ENCODE data around the gene KCNE3.

Gene KCNE3

GRCh38 chr11:74466916-74467885, at the start of gene KCNE3:
Gene KCNE3 (minus strand): TSS chr11:74467549. CDS start chr11:74457563, 9,986 bp downstream.
- no peak for DNase-seq (ENCODE audit: low spot score)

- no peak for DNase-seq (ENCODE audit: low spot score)
Observed at GRCh38 chr11:74507582-74507981, 40.2 kb upstream of the KCNE3 start.

- DNase-seq (ENCODE audit: low spot score): no peak
Observed at GRCh38 chr11:74506823-74507222, 39.5 kb upstream of the KCNE3 start.

- no peak for DNase-seq (ENCODE audit: low spot score)
Observed at GRCh38 chr11:74505911-74506310, 38.6 kb upstream of the KCNE3 start.

GRCh38 chr11:74504100-74504691, 36.8 kb upstream of the KCNE3 start:
- no peak for DNase-seq (ENCODE audit: low spot score)

GRCh38 chr11:74494916-74495315, 27.6 kb upstream of the KCNE3 start:
- no peak for DNase-seq (ENCODE audit: low spot score)

GRCh38 chr11:74493791-74494630, 26.7 kb upstream of the KCNE3 start:
- DNase-seq (ENCODE audit: low spot score): no peak

- peak; percentile 90 for DNase-seq (ENCODE audit: low spot score)
Observed at GRCh38 chr11:74492974-74493790, 25.8 kb upstream of the KCNE3 start, which contains the start of gene LIPT2. Gene LIPT2 (minus strand): TSS chr11:74493724. CDS start chr11:74493703, 21 bp downstream.

GRCh38 chr11:74492084-74492483, 24.7 kb upstream of the KCNE3 start:
- no peak for DNase-seq (ENCODE audit: low spot score)

- no peak for DNase-seq (ENCODE audit: low spot score)
Observed at GRCh38 chr11:74490941-74491340, 23.6 kb upstream of the KCNE3 start.

GRCh38 chr11:74487875-74488274, 20.5 kb upstream of the KCNE3 start:
- no peak for DNase-seq (ENCODE audit: low spot score)

- DNase-seq (ENCODE audit: low spot score): no peak
Observed at GRCh38 chr11:74485868-74486267, 18.5 kb upstream of the KCNE3 start.

- DNase-seq (ENCODE audit: low spot score): no peak
Observed at GRCh38 chr11:74480688-74481417, 13.5 kb upstream of the KCNE3 start.

- no peak for DNase-seq (ENCODE audit: low spot score)
Observed at GRCh38 chr11:74479732-74480123, 12.4 kb upstream of the KCNE3 start.

GRCh38 chr11:74478877-74479731, 11.8 kb upstream of the KCNE3 start:
- no peak for DNase-seq (ENCODE audit: low spot score)

- DNase-seq (ENCODE audit: low spot score): no peak
Observed at GRCh38 chr11:74476536-74476935, 9.2 kb upstream of the KCNE3 start.

GRCh38 chr11:74474316-74474715, 7.0 kb upstream of the KCNE3 start:
- no peak for DNase-seq (ENCODE audit: low spot score)

GRCh38 chr11:74473382-74474173, 6.2 kb upstream of the KCNE3 start:
- no peak for DNase-seq (ENCODE audit: low spot score)

All from COLO829 (cell line).